Superior temporal gyrus (tissue), 1 donor: ENCODE measurements around the gene TSPAN9.

Experiments
- DNase-seq: peaks from one replicate; pipeline ENCODE4 v3.0.0-alpha.2; 2016; ENCODE audit errors: extremely low spot score

The TSPAN9 gene

GRCh38 chr12:3140284-3140683 is 63.1 kb downstream of the TSPAN9 start:
- DNase-seq: no peak

DNA sequence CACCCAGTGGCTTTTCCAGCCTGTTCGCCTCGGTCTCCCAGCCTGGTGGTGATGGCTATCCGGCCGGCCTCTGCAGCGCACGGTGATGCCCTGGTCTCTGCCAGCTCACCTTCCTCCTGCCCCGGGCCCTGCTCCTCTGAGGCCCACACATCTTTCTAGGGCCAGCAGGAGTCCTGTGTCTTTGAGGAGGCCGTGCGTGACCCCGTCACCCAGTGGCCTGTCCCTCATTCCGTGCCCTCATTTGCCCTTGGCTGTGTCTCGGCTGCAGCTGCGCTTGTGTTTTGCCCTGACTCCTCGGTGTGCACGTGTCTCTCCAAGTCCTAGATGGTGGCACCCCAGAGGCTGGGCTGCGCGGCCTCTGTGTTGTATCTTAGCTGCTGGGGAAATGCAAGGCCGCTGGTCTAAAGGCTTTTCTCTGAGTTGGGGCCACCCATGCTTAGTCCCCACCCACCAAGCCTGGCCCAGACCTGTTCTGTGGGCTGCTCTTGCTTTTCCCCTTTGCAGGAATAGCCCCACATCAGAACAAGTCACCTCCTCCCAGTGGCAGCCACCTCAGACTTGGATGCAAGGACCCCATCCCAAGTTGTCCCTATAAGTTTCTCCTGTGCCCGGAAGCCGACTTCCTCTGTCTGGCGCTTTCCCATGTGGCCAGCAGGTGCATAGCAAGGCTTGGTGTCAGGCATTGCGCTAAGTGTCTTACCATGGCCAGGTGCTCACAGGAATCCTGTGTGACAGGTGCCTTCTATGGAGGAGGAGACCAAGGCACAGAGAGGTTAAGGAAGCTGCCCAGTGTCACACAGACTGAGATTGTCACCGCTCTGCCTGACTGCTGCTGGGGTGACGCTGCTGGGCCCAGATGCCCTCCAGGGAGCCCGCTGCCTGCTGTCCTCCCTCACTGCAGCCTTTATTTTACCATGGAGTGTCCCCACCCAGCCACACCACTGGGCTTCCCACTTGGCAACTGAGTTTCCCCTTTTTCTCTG is 64.5 kb downstream of the TSPAN9 start:
- DNase-seq: no peak

DNA sequence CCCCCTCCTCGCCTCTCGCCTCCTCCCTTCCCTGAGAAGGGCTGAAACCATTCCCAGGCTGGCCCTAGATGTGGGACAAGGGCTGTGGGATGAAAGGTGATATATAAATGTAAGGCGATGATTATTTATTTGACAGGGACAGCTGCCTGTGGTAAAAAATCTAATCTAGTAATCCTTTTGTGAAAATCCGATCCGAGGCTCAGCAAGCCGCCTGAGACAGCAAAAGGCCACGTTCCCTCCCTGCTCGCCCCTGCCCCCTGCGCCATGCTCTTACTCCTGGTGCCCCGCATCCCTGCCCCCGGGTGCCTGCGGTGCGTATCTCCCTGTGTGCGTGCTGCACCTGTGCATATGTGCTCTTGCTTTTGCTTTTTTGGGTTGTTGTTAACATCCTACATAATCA is 65.2 kb downstream of the TSPAN9 start:
- no peak for DNase-seq

GRCh38 chr12:3144495-3144894 is 67.3 kb downstream of the TSPAN9 start:
- DNase-seq: no peak

- no peak for DNase-seq
Measured at GRCh38 chr12:3145033-3145432, 67.9 kb downstream of the TSPAN9 start.

DNA sequence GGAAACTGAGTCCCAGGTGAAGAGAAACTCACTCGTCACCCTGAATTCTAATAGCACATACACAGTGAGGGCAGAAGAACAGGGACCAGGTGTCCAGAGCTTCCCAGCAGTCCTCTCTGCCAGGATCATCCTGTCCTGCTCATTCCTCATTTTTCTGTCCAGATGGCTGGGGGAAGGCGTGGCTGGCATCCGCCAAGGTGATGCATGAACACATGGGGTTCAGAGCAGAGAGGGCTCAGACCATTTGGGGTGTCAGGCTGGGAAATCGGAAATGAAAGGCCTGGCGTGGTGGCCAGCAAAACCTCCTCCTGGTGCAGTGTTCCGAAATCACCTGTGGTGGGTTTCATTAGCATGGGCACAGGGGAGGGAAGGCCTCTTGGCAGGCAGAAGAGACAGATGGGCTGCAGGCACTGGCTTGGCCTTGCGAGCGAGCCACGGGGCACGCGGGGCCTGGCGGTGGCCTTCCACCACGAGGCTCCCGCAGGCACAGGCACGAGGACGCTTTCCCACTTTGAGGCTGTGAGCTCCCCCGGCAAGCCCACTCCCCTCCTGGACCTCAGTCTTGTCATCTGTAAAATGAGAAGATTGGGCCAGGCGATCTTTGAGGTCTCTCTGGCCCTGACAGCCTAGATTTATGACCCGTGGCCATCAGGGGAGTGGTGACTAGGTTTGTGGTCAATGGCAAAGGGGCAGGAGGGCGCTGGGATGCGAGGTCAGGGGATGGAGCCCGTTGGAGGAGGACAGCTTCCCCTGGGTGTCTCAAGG is 68.5 kb downstream of the TSPAN9 start:
- no peak for DNase-seq

- DNase-seq: no peak
Measured at GRCh38 chr12:3147260-3147659, 70.1 kb downstream of the TSPAN9 start.

- DNase-seq: no peak
Measured at GRCh38 chr12:3148366-3149000, 71.3 kb downstream of the TSPAN9 start.

GRCh38 chr12:3149515-3150307 is 72.5 kb downstream of the TSPAN9 start:
- DNase-seq: no peak

GRCh38 chr12:3150308-3150670 is 73.1 kb downstream of the TSPAN9 start:
- no peak for DNase-seq

DNA sequence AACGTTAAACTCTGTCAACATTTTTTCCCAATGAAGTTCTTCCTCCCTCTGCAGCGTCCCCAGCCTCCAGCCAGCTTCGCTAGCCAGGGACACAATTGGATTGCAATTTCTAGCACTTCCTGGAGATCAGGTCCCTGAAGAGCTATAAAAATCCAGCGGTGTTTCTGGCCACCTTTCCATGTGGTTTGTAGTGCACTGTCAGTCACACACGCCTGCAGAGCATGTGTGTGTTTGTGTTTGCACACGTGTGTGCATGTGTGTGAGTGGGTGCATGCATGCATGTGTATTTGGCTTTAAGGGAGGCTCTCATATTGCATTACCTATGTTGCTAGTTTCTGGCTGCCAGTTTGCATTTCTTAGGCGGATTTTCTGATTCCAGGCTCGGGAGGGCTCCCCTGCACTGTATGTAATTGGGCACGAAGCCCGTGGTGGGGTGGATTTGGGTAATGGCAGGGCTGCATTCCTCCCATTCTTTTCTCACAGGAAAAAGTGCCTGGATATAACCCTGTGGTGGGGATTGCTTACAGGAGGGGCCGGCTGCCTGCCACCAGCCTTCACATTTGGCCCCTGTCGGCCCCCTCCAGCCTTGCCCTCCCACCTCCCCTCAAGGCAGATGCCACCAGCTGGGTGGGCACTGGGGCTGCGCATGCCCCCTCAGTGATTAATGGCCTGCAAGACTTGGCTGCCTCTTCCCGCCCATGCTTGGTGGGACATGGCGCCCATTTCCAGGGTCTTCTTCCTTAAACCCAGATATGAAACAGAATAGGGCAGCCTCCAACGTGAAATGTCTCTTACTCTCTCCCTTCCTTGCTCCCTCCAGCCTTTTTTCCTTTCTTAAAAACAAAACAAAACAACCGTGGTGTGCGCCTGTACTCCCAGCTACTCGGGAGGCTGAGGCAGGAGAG is 74.0 kb downstream of the TSPAN9 start:
- DNase-seq: no peak

DNA sequence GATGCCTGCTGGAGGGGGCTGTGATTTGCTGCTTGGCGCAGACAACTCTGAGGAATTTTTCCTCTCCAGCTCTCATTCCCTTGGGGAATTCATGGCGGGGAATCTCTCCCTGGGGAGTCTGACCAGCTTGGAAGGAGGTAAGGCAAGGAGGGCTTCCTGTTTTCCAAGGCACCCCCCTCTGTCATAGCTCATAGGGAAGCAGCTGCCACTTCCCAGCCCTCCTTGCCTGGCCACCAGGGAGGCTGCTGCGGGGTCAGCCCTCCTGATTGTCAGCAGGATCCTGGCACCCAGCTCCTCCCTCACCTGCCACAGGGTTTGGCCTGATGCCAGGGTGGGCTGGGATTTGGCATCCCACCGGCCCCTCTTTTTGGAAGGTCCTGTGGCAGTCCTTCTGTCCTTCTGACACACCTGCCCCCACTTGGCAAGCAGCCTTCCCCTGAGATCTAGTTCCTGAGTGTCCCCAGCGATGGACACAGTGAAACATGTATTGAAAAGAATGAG is 74.9 kb downstream of the TSPAN9 start:
- no peak for DNase-seq

- no peak for DNase-seq
Measured at GRCh38 chr12:3152892-3153291, 75.7 kb downstream of the TSPAN9 start.

DNA sequence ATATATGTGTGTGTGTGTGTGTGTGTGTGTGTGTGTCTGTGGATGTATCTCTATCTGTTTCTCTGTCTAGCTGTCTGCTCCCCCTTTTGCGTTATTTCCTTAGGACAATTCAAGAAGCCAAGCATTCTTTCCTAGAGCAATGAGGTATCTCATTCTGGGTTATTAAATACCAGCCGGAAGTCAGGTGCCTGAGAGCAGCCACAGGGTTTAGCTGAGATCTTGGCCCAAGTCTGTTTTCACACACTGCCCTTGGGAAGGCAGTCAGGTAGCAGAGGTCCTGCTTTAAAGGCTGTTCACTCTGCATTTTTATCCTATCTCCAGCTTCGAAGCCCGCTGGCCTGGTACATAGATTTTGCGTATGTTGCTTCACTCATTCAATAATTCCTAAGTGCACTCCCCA is 76.8 kb downstream of the TSPAN9 start:
- no peak for DNase-seq

DNA sequence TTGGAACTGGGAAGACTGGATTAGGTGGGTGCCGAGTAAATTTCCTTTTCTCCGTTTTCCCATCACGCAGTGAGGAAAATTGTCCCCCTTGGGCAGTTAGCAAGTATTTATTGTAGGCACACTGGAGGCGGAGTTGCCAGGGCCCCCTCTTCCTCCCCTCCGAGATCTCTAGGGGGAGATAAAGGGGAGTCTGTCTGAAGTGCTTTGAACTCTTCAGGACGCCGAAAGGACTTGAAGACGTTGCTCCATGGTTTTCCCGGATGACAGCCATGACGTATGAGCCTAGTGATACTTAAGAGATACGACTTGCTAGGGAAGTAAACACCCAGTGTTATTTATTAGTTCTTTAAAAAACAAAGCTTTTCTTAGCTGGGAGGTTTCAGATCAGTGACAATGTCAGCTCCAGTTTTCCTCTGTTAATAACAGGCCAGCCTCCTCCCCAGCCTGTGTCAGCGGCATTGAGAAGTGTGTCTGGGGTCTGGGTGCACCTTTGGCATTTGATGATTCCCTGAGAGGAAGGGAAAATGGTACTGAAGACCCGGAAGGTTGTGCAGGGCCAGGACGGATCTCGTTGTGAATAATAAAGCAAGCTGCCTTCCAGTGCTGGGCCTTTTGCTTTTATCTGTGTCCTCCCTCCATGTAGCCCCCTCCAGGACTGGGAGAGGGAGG is 78.7 kb downstream of the TSPAN9 start:
- DNase-seq: no peak

GRCh38 chr12:3157581-3158323 is 80.6 kb downstream of the TSPAN9 start:
- DNase-seq: no peak

DNA sequence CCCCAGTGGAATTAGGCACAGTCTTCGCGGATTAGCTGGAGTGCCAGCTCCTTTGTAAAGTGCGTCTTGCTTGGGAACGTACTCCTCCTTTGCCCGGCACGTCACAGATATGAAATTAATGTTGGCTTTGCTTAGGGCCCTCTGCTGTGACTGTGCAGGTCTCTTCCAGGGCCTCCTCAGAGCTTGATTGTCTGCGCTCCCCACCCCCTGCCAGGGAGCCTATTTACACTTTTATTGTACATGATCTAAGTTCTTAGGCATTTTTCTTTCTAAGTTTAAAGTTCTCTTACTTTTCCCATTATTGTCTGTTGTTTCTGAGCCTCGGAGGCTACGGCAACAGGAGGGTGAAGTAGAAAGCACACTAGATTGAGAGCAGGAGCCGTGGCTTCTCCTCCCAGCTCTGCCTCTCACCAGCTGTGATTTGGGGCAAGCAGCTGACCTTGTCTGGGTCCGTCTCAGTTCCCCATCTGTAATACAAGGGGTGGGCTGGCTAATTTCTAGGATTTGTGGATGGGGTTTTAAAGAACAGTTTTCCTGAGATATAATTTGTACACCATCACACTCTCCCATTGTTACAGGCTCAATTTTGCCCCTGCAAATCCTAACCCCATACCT is 81.8 kb downstream of the TSPAN9 start:
- DNase-seq: no peak

DNA sequence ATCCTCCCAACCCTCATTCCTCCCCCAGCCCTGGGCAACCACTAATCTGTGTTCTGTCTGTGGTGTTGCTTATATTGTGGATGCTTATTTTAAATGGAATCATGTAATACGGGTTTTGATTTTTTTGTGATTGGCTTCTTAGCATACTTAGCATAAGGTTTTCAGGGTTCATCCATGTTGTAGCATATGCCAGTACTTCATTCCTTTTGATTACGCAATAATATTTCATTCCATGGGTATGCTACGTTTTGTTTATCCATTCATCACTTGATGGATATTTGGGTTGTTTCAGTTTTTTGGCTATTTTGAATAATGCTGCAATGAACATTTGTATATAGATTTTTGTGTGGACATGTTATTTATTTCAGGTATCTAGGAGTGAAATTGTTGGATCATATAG is 82.9 kb downstream of the TSPAN9 start:
- DNase-seq: no peak

DNA sequence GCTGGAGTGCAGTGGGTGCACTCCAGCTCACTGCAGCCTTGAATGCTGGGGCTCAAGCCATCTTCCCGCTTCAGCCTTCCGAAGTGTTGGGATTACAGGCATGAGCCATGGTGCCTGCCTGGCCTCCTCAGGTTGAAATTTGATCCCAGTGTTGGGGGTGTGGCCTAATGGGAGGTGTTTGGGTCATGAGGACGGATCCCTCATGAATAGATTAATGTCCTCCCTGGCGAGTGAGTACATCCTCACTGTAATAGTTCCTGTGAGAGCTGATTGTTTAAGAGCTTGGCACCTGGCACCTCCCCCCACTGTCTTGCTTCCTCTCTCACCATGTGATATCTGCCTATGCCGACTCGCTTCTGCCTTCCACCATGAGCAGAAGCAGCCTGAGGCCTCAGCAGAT is 84.7 kb downstream of the TSPAN9 start:
- DNase-seq: no peak
